Peyer's patch (tissue), 4 donors: Measurements from ENCODE around the gene AGPAT1. TPM values are rescaled to one million over a fixed set of nuclear protein-coding genes. Genes with fewer than 3 reads are reported as not detected.

Source experiments
- DNase-seq, 3 donors: peaks; one replicate each; pipeline ENCODE4 v3.0.0-alpha.2; 2017 to 2019
- H3K27ac ChIP-seq, 4 donors: fragments of 200-600 bp; sonication (generic); one replicate each; pipeline ENCODE4 v1.5.1; 2016 to 2019
- H3K27me3 ChIP-seq, 2 donors: fragments of 200-600 bp; sonication (generic); one replicate each; pipeline ENCODE4 v1.5.1; 2019
- H3K36me3 ChIP-seq, 3 donors: fragments of 200-600 bp; sonication (generic); one replicate each; pipeline ENCODE4 v1.5.1; 2016 to 2019
- H3K4me1 ChIP-seq, 4 donors: fragments of 200-600 bp; sonication (generic); one replicate each; pipeline ENCODE4 v1.5.1; 2016 to 2019
- H3K4me3 ChIP-seq, 4 donors: fragments of 200-600 bp; sonication (generic); 1 replicate in 3 of 4; 2 replicates in 1 of 4; pipeline ENCODE4 v1.5.1; 2016 to 2019; ENCODE audit warnings: mild to moderate bottlenecking in 1 of 4
- H3K9me3 ChIP-seq, 4 donors: fragments of 200-600 bp; sonication (generic); one replicate each; pipeline ENCODE4 v1.5.1; 2016 to 2019; ENCODE audit warnings: mild to moderate bottlenecking in 1 of 4
- POLR2A ChIP-seq, 2 donors: fragments of 450-650 bp; IDR thresholded peaks; one replicate each; pipeline ENCODE4 v1.5.1; 2017; ENCODE audit warnings: antibody characterized with exemption in 2 of 2, mild to moderate bottlenecking in 2 of 2, moderate library complexity in 2 of 2
- total RNA-seq, 4 donors: library from RNA; depleted of rRNA; stranded (reverse); fragments of >200 nt; gene quantifications; one replicate each; pipeline ENCODE4 v1.1.0, GENCODE V29; 2016
- TF ChIP-seq, protein P1 (sequence below), 6 experiments: fragments of 450-650 bp in 4 of 6; fragments of 200-600 bp in 2 of 6; sonication (generic) in 1 of 6; IDR thresholded peaks; one replicate each; pipeline ENCODE4 v1.5.1; 2017 to 2019; ENCODE audit warnings: antibody characterized with exemption in 6 of 6, mild to moderate bottlenecking in 3 of 6, moderate library complexity in 1 of 6

The AGPAT1 gene
- total RNA-seq, 4 donors from 2014 or later = 28.9 to 140 (median 90.7) TPM

- no peak overlapping the region for H3K4me3 ChIP-seq
- no peak for TF ChIP-seq POLR2A (IDR thresholded peaks at IDR 0.05)
- TF ChIP-seq, protein P1, sequence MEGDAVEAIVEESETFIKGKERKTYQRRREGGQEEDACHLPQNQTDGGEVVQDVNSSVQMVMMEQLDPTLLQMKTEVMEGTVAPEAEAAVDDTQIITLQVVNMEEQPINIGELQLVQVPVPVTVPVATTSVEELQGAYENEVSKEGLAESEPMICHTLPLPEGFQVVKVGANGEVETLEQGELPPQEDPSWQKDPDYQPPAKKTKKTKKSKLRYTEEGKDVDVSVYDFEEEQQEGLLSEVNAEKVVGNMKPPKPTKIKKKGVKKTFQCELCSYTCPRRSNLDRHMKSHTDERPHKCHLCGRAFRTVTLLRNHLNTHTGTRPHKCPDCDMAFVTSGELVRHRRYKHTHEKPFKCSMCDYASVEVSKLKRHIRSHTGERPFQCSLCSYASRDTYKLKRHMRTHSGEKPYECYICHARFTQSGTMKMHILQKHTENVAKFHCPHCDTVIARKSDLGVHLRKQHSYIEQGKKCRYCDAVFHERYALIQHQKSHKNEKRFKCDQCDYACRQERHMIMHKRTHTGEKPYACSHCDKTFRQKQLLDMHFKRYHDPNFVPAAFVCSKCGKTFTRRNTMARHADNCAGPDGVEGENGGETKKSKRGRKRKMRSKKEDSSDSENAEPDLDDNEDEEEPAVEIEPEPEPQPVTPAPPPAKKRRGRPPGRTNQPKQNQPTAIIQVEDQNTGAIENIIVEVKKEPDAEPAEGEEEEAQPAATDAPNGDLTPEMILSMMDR (IDR thresholded peaks at IDR 0.05) = no peak
- H3K9me3 ChIP-seq = no peaks in the 10 kb centered on the region
- no peak overlapping the region for H3K27ac ChIP-seq
- peaks cover 0 to 14% (median 3%) of the 10 kb centered on the region in 4 donors for H3K4me1 ChIP-seq
- H3K36me3 ChIP-seq = peaks cover 0 to 41% (median 0%) of the 10 kb centered on the region in 3 donors
- no peaks in the 10 kb centered on the region for H3K27me3 ChIP-seq
- DNase-seq = no peak
These were observed 4.7 kb downstream of the AGPAT1 start for GRCh38 chr6:32171234-32171633.

DNA sequence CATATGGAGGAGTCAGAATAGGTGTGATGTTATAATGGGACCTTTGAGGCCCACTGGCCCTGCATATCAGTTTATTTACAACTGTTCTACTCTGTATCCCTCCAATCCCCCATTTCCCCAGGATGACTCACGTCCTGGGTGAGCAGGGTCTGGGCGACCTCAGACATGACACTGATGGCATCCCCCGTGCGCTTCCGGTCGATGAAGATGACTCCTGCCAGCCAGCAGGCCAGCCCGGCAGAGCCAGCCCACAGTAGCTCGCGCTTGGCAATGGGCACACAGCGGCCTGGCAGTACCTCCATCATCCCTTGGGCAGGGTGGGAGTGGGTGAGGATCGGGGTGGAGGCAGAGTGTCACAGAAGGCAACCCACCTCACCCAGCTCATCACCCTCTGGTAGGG lies 5.6 kb downstream of the AGPAT1 start:
- TF ChIP-seq, protein P1 (IDR thresholded peaks at IDR 0.05) = no peak
- no peak for TF ChIP-seq POLR2A (IDR thresholded peaks at IDR 0.05)
- no peak overlapping the region for H3K4me3 ChIP-seq
- peaks cover 0 to 11% (median 3%) of the 10 kb centered on the region in 4 donors for H3K4me1 ChIP-seq
- DNase-seq = peak in 1 of 3 donors; percentile 21
- H3K27me3 ChIP-seq = no peaks in the 10 kb centered on the region
- H3K27ac ChIP-seq = no peak overlapping the region
- no peaks in the 10 kb centered on the region for H3K9me3 ChIP-seq
- peaks cover 0 to 44% (median 0%) of the 10 kb centered on the region in 3 donors for H3K36me3 ChIP-seq

GRCh38 chr6:32168807-32169591 lies 6.9 kb downstream of the AGPAT1 start:
- H3K4me3 ChIP-seq = no peak overlapping the region
- H3K36me3 ChIP-seq = peaks cover 0 to 44% (median 0%) of the 10 kb centered on the region in 3 donors
- TF ChIP-seq POLR2A (IDR thresholded peaks at IDR 0.05) = no peak
- TF ChIP-seq, protein P1 (IDR thresholded peaks at IDR 0.05) = no peak
- H3K27me3 ChIP-seq = no peaks in the 10 kb centered on the region
- H3K9me3 ChIP-seq = no peaks in the 10 kb centered on the region
- peaks cover 0 to 4% (median 0%) of the 10 kb centered on the region in 4 donors for H3K4me1 ChIP-seq
- H3K27ac ChIP-seq = no peak overlapping the region
- peak in 1 of 3 donors; percentile 23 for DNase-seq

- Histone ChIP-seq H3K9me3 (no peaks in the 10 kb centered on the region), H3K36me3 (peaks cover 0 to 44% (median 0%) of the 10 kb centered on the region in 3 donors), H3K27ac (no peak overlapping the region), H3K4me3 (no peak overlapping the region), H3K4me1 (peaks cover 0 to 4% (median 0%) of the 10 kb centered on the region in 4 donors), H3K27me3 (no peaks in the 10 kb centered on the region)
- DNase-seq = peak in 1 of 3 donors; percentile 16
- TF ChIP-seq, protein P1 (IDR thresholded peaks at IDR 0.05) = no peak
- no peak for TF ChIP-seq POLR2A (IDR thresholded peaks at IDR 0.05)
These were observed 7.5 kb downstream of the AGPAT1 start for GRCh38 chr6:32168350-32168749.

- TF ChIP-seq POLR2A (IDR thresholded peaks at IDR 0.05) = no peak
- TF ChIP-seq, protein P1 (IDR thresholded peaks at IDR 0.05) = no peak
- peaks cover 0 to 44% (median 0%) of the 10 kb centered on the region in 3 donors for H3K36me3 ChIP-seq
- no peak overlapping the region for H3K27ac ChIP-seq
- peaks cover 0 to 1% (median 0%) of the 10 kb centered on the region in 4 donors for H3K4me1 ChIP-seq
- no peaks in the 10 kb centered on the region for H3K27me3 ChIP-seq
- no peaks in the 10 kb centered on the region for H3K9me3 ChIP-seq
- DNase-seq = peak in 1 of 3 donors; percentile 5
- H3K4me3 ChIP-seq = no peak overlapping the region
These were observed 8.1 kb downstream of the AGPAT1 start for GRCh38 chr6:32167761-32168262.
